Measurements from ENCODE around the gene GFRA3. TPM values are rescaled to one million over a fixed set of nuclear protein-coding genes. Genes with fewer than 3 reads are reported as not detected.

Gene GFRA3
- total RNA-seq, 1 experiment from 2014 or later: 1.3 TPM

DNA sequence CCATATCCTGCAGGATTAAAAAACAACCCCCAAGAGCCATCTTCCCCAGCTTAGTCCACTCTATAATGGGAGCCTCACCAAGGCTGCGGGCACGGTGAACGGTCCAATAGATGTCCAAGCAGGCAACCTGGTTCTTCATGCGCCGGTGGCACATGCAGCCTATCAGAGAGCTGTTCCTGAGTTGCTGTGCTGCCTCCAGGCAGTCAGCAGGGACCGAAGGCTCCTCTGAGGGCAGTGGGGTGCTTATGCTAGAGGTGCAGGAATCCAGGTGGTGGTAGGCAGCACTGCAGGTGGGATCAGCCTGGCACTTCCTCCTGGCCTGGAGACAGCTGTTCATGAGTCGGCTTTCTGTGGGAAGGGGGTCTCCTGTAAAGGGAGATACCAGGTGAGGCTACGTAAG, 10.2 kb downstream of the GFRA3 start:
- Mint-ChIP-seq H3K36me3 (no peaks in the 10 kb centered on the region), H3K27ac (no peak overlapping the region), H3K4me3 (no peak overlapping the region), H3K9me3 (no peaks in the 10 kb centered on the region), H3K27me3 (ENCODE audit: low read depth) (no peaks in the 10 kb centered on the region; the same call in 1 of the 2 replicates), H3K4me1 (peaks cover 2% of the 10 kb centered on the region; the same call in 1 of the 2 replicates)
- DNase-seq (ENCODE audit: low spot score): no peak
- peak; percentile 56; the same call in 1 of the 2 replicates for ATAC-seq
- no peak for TF ChIP-seq CBFB (CRISPR knock-in tag; IDR thresholded peaks at IDR 0.05; ENCODE audit: low read depth)
- TF ChIP-seq, protein P1, sequence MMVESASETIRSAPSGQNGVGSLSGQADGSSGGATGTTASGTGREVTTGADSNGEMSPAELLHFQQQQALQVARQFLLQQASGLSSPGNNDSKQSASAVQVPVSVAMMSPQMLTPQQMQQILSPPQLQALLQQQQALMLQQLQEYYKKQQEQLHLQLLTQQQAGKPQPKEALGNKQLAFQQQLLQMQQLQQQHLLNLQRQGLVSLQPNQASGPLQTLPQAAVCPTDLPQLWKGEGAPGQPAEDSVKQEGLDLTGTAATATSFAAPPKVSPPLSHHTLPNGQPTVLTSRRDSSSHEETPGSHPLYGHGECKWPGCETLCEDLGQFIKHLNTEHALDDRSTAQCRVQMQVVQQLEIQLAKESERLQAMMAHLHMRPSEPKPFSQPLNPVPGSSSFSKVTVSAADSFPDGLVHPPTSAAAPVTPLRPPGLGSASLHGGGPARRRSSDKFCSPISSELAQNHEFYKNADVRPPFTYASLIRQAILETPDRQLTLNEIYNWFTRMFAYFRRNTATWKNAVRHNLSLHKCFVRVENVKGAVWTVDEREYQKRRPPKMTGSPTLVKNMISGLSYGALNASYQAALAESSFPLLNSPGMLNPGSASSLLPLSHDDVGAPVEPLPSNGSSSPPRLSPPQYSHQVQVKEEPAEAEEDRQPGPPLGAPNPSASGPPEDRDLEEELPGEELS (CRISPR knock-in tag; IDR thresholded peaks at IDR 0.05): no peak
- no peak for TF ChIP-seq ZNF317 (CRISPR knock-in tag; IDR thresholded peaks at IDR 0.05; ENCODE audit: borderline replicate concordance, low read depth)
- TF ChIP-seq ZNF423 (CRISPR knock-in tag; IDR thresholded peaks at IDR 0.05): peak; percentile 9; the same call in 1 of the 2 replicates
- TF ChIP-seq, protein P2, sequence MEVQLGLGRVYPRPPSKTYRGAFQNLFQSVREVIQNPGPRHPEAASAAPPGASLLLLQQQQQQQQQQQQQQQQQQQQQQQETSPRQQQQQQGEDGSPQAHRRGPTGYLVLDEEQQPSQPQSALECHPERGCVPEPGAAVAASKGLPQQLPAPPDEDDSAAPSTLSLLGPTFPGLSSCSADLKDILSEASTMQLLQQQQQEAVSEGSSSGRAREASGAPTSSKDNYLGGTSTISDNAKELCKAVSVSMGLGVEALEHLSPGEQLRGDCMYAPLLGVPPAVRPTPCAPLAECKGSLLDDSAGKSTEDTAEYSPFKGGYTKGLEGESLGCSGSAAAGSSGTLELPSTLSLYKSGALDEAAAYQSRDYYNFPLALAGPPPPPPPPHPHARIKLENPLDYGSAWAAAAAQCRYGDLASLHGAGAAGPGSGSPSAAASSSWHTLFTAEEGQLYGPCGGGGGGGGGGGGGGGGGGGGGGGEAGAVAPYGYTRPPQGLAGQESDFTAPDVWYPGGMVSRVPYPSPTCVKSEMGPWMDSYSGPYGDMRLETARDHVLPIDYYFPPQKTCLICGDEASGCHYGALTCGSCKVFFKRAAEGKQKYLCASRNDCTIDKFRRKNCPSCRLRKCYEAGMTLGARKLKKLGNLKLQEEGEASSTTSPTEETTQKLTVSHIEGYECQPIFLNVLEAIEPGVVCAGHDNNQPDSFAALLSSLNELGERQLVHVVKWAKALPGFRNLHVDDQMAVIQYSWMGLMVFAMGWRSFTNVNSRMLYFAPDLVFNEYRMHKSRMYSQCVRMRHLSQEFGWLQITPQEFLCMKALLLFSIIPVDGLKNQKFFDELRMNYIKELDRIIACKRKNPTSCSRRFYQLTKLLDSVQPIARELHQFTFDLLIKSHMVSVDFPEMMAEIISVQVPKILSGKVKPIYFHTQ (CRISPR knock-in tag; IDR thresholded peaks at IDR 0.05): no peak
- TF ChIP-seq, protein P3, sequence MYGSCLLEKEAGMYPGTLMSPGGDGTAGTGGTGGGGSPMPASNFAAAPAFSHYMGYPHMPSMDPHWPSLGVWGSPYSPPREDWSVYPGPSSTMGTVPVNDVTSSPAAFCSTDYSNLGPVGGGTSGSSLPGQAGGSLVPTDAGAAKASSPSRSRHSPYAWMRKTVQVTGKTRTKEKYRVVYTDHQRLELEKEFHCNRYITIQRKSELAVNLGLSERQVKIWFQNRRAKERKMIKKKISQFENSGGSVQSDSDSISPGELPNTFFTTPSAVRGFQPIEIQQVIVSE (CRISPR knock-in tag; IDR thresholded peaks at IDR 0.05; ENCODE audit: borderline replicate concordance): no peak
- no peak for TF ChIP-seq EMX1 (CRISPR knock-in tag; IDR thresholded peaks at IDR 0.05)
- TF ChIP-seq RELA (CRISPR knock-in tag; IDR thresholded peaks at IDR 0.05; ENCODE audit: borderline replicate concordance): no peak
- CTCF ChIA-PET: interaction anchor here (1.0 to 1.2 kb wide), 3 partner anchors 18 to 88 kb away, joined by 3 read pairs; partner anchors contain the start of gene KDM3B
- POLR2A ChIA-PET: no interaction called here

DNA sequence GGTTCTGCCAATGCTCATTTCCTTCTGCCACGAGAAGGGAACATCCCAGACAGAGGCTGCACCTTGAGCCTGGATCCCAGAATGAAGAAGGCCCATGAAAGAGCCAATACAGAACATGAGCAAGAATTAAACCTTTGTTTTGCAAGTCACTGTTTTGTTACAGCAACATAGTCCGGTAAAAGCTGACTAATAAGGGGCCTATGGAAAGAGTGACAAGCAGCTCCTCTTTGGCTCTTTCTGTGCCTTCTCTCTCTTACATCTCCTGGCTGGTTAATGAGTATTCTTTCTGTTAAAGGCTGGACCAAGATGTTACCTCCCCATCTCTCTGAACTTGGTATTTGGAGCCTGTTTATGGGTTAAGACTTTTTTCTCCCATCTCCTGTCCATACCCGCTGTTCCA, 10.8 kb downstream of the GFRA3 start:
- DNase-seq (ENCODE audit: low spot score) (no peak), ATAC-seq (no peak)
- Mint-ChIP-seq H3K9me3 (no peaks in the 10 kb centered on the region), H3K4me1 (peaks cover 2% of the 10 kb centered on the region; the same call in 1 of the 2 replicates), H3K27ac (no peak overlapping the region), H3K36me3 (no peaks in the 10 kb centered on the region), H3K27me3 (ENCODE audit: low read depth) (no peaks in the 10 kb centered on the region; the same call in 1 of the 2 replicates), H3K4me3 (no peak overlapping the region)
- CTCF ChIA-PET: interaction anchor here (1.0 to 1.2 kb wide), 3 partner anchors 17 to 89 kb away, joined by 3 read pairs; partner anchors contain the start of gene KDM3B
- TF ChIP-seq ELF4 (CRISPR knock-in tag; IDR thresholded peaks at IDR 0.05; ENCODE audit: low read depth): no peak
- POLR2A ChIA-PET: no interaction called here

DNA sequence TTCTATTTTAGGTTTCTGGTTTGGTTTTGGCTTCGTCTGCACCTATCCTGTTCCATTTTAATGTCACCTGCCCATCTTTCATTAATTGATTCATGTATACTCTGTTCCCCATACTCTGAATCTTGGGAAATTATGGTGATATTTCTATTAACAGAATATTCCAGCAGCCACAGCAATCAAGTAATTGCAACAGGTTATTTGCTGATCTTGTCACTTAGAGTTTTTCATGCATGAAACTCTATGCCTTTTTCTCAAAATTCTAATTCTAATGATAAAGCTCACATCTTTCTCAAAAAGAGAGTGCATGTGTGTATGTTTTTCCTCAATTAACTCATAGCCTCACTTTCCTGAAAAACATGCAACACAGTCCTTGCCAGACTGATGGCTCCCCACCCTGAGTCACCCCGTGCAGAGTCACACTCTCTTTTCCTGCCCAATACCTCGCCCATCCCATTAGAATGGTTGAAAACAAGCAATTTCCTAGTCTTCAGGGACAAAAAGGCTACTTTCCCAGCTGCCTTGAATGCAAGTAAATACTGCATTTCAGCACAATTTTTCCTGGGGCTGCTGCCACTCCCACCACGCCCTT, 15.6 kb downstream of the GFRA3 start:
- TF ChIP-seq, protein P2 (CRISPR knock-in tag; IDR thresholded peaks at IDR 0.05): no peak
- TF ChIP-seq, protein P4, sequence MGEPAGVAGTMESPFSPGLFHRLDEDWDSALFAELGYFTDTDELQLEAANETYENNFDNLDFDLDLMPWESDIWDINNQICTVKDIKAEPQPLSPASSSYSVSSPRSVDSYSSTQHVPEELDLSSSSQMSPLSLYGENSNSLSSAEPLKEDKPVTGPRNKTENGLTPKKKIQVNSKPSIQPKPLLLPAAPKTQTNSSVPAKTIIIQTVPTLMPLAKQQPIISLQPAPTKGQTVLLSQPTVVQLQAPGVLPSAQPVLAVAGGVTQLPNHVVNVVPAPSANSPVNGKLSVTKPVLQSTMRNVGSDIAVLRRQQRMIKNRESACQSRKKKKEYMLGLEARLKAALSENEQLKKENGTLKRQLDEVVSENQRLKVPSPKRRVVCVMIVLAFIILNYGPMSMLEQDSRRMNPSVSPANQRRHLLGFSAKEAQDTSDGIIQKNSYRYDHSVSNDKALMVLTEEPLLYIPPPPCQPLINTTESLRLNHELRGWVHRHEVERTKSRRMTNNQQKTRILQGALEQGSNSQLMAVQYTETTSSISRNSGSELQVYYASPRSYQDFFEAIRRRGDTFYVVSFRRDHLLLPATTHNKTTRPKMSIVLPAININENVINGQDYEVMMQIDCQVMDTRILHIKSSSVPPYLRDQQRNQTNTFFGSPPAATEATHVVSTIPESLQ (CRISPR knock-in tag; IDR thresholded peaks at IDR 0.05): no peak
- TF ChIP-seq ZNF138 (CRISPR knock-in tag; conservative IDR thresholded peaks at IDR 0.05): no peak
- DNase-seq (ENCODE audit: low spot score) (no peak), ATAC-seq (no peak)
- ChIA-PET CTCF (interaction anchor here (0.5 kb wide), 1 partner anchor 36 kb away, joined by 4 read pairs; no protein-coding TSS in a partner anchor), POLR2A (interaction anchor here (0.6 kb wide), 1 partner anchor 36 kb away, joined by 6 read pairs; no protein-coding TSS in a partner anchor)
- no peaks in the 10 kb centered on the region for H3K9me3 Mint-ChIP-seq
- no peak overlapping the region for H3K4me3 Mint-ChIP-seq
- H3K36me3 Mint-ChIP-seq: no peaks in the 10 kb centered on the region
- H3K27ac Mint-ChIP-seq: no peak overlapping the region
- H3K27me3 Mint-ChIP-seq (ENCODE audit: low read depth): peaks cover 9% of the 10 kb centered on the region; the same call in 1 of the 2 replicates
- H3K4me1 Mint-ChIP-seq: peaks cover 2% of the 10 kb centered on the region; the same call in 1 of the 2 replicates

All from WTC11 (cell line).